ENCODE results near the gene MYO5C. TPM values are rescaled to one million over a fixed set of nuclear protein-coding genes. Genes with fewer than 3 reads are reported as not detected.

Gene MYO5C
- total RNA-seq, 2 experiments from 2014 or later, result 1.6 to 4.1 TPM

GRCh38 chr15:52246686-52247431 is 48.7 kb downstream of the MYO5C start:
- H3K9me2 ChIP-seq (ENCODE audit: insufficient read depth, low read length), result no peaks in the 10 kb centered on the region
- H2AFZ ChIP-seq (ENCODE audit: low read length), result no peak overlapping the region
- no peaks in the 10 kb centered on the region for H3K36me3 ChIP-seq (ENCODE audit: insufficient read depth, low read length)
- no TSS peak for BruUV-seq (replicated peaks)
- CTCF ChIA-PET (ENCODE audit: unreplicated experiment), result no interaction called here
- intact Hi-C loops (cut with micrococcal nuclease; ENCODE audit: unreplicated experiment), result no loop called here
- DNase-seq (ENCODE audit: low spot score), result no peak
- no peak overlapping the region for H3K4me2 ChIP-seq (ENCODE audit: low read length)
- H3K4me3 ChIP-seq (ENCODE audit: low read depth, low read length, poor library complexity, severe bottlenecking), result no peak overlapping the region
- TF ChIP-seq, protein P1, sequence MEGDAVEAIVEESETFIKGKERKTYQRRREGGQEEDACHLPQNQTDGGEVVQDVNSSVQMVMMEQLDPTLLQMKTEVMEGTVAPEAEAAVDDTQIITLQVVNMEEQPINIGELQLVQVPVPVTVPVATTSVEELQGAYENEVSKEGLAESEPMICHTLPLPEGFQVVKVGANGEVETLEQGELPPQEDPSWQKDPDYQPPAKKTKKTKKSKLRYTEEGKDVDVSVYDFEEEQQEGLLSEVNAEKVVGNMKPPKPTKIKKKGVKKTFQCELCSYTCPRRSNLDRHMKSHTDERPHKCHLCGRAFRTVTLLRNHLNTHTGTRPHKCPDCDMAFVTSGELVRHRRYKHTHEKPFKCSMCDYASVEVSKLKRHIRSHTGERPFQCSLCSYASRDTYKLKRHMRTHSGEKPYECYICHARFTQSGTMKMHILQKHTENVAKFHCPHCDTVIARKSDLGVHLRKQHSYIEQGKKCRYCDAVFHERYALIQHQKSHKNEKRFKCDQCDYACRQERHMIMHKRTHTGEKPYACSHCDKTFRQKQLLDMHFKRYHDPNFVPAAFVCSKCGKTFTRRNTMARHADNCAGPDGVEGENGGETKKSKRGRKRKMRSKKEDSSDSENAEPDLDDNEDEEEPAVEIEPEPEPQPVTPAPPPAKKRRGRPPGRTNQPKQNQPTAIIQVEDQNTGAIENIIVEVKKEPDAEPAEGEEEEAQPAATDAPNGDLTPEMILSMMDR (conservative IDR thresholded peaks at IDR 0.05; ENCODE audit: low read length), result no peak
- TF ChIP-seq EZH2phosphoT487 (IDR thresholded peaks at IDR 0.05; ENCODE audit: borderline replicate concordance, low read depth, low read length), result no peak
- H3K27ac ChIP-seq (ENCODE audit: low read depth, low read length, poor library complexity, severe bottlenecking), result no peak overlapping the region
- H4K20me1 ChIP-seq (ENCODE audit: insufficient read depth, low read length), result no peaks in the 10 kb centered on the region
- H3K9me3 ChIP-seq (ENCODE audit: low read length), result no peaks in the 10 kb centered on the region
- H3K79me2 ChIP-seq (ENCODE audit: insufficient read depth, low read depth, low read length), result no peaks in the 10 kb centered on the region
- POLR2A ChIA-PET, result interaction anchor here (0.6 to 2.1 kb wide), 2 partner anchors 12 to 88 kb away, joined by 7 to 10 read pairs; no protein-coding TSS in a partner anchor
- peaks cover 6% of the 10 kb centered on the region for H3K4me1 ChIP-seq (ENCODE audit: insufficient read depth, low read length, poor library complexity, severe bottlenecking)

GRCh38 chr15:52243697-52244555 is 51.7 kb downstream of the MYO5C start:
- TF ChIP-seq, protein P1 (conservative IDR thresholded peaks at IDR 0.05; ENCODE audit: low read length), result no peak
- TF ChIP-seq EZH2phosphoT487 (IDR thresholded peaks at IDR 0.05; ENCODE audit: borderline replicate concordance, low read depth, low read length), result no peak
- no peaks in the 10 kb centered on the region for H3K9me3 ChIP-seq (ENCODE audit: low read length)
- H2AFZ ChIP-seq (ENCODE audit: low read length), result no peak overlapping the region
- ChIA-PET POLR2A (interaction anchor here (0.7 kb wide), 1 partner anchor 11 kb away, joined by 3 read pairs; no protein-coding TSS in a partner anchor), CTCF (ENCODE audit: unreplicated experiment) (no interaction called here)
- H4K20me1 ChIP-seq (ENCODE audit: insufficient read depth, low read length), result no peaks in the 10 kb centered on the region
- H3K9me2 ChIP-seq (ENCODE audit: insufficient read depth, low read length), result no peaks in the 10 kb centered on the region
- H3K36me3 ChIP-seq (ENCODE audit: insufficient read depth, low read length), result no peaks in the 10 kb centered on the region
- intact Hi-C loops (cut with micrococcal nuclease; ENCODE audit: unreplicated experiment), result no loop called here
- H3K4me2 ChIP-seq (ENCODE audit: low read length), result no peak overlapping the region
- H3K27ac ChIP-seq (ENCODE audit: low read depth, low read length, poor library complexity, severe bottlenecking), result no peak overlapping the region
- H3K79me2 ChIP-seq (ENCODE audit: insufficient read depth, low read depth, low read length), result no peaks in the 10 kb centered on the region
- BruUV-seq (replicated peaks), result no TSS peak
- no peak overlapping the region for H3K4me3 ChIP-seq (ENCODE audit: low read depth, low read length, poor library complexity, severe bottlenecking)
- peaks cover 6% of the 10 kb centered on the region for H3K4me1 ChIP-seq (ENCODE audit: insufficient read depth, low read length, poor library complexity, severe bottlenecking)
- DNase-seq (ENCODE audit: low spot score), result no peak

All from OCI-LY7 (cell line).